Spleen (tissue), 11 donors: ENCODE measurements around the gene RS1. TPM values are rescaled to one million over a fixed set of nuclear protein-coding genes. Genes with fewer than 3 reads are reported as not detected.

Experiments
- DNase-seq: peaks from one replicate; pipeline ENCODE4 v3.0.0-alpha.2; 2020
- H3K27ac ChIP-seq, 8 donors: fragments of 200-600 bp; sonication (generic) in 7 of 8; 1 replicate in 4 of 8; 2 replicates in 4 of 8; pipeline versions ENCODE4 v1.5.0 to v1.8.0; 2016 to 2021; ENCODE audit warnings: inconsistent platforms in 4 of 8, mild to moderate bottlenecking in 4 of 8, moderate library complexity in 1 of 8
- H3K27me3 ChIP-seq, 7 donors: fragments of 200-600 bp; sonication (generic) in 6 of 7; replicated peaks in 1 of 7; 1 replicate in 4 of 7; 2 replicates in 3 of 7; pipeline versions ENCODE4 v1.5.0 to v1.8.0; 2016 to 2021; ENCODE audit warnings: inconsistent platforms in 3 of 7, mild to moderate bottlenecking in 1 of 7
- H3K36me3 ChIP-seq, 6 donors: fragments of 200-600 bp; sonication (generic) in 5 of 6; 1 replicate in 4 of 6; 2 replicates in 2 of 6; pipeline versions ENCODE4 v1.5.0 to v1.8.0; 2016 to 2021; ENCODE audit warnings: inconsistent platforms in 2 of 6
- H3K4me1 ChIP-seq, 6 donors: fragments of 200-600 bp; sonication (generic) in 5 of 6; 1 replicate in 3 of 6; 2 replicates in 3 of 6; pipeline versions ENCODE4 v1.5.0 to v1.8.0; 2016 to 2021; ENCODE audit warnings: inconsistent platforms in 3 of 6
- H3K4me3 ChIP-seq, 8 donors: fragments of 200-600 bp; sonication (generic) in 7 of 8; 1 replicate in 4 of 8; 2 replicates in 4 of 8; pipeline versions ENCODE4 v1.5.0 to v1.8.0; 2016 to 2021; ENCODE audit warnings: inconsistent platforms in 4 of 8, mild to moderate bottlenecking in 4 of 8, moderate library complexity in 2 of 8
- H3K9me3 ChIP-seq, 8 donors: fragments of 200-600 bp; sonication (generic) in 7 of 8; 1 replicate in 4 of 8; 2 replicates in 4 of 8; pipeline versions ENCODE4 v1.5.0 to v1.8.0; 2016 to 2021; ENCODE audit warnings: inconsistent platforms in 4 of 8
- CTCF ChIP-seq, 11 experiments: fragments of 200-600 bp in 7 of 11; fragments of 450-650 bp in 4 of 11; sonication (generic) in 4 of 11; IDR thresholded peaks in 8 of 11; conservative IDR thresholded peaks in 3 of 11; 1 replicate in 7 of 11; 2 replicates in 4 of 11; pipeline versions ENCODE4 v1.4.0 to v1.8.0; 2016 to 2021; ENCODE audit warnings: antibody characterized with exemption in 11 of 11, inconsistent platforms in 4 of 11, mild to moderate bottlenecking in 1 of 11
- POLR2A ChIP-seq, 3 donors: fragments of 450-650 bp; IDR thresholded peaks; one replicate each; pipeline ENCODE4 v1.5.1; 2017; ENCODE audit warnings: antibody characterized with exemption in 3 of 3, mild to moderate bottlenecking in 1 of 3
- POLR2AphosphoS5 ChIP-seq, 3 donors: sonication (generic); formaldehyde crosslinking; IDR thresholded peaks; one replicate each; pipeline ENCODE4 v1.5.1; 2017; ENCODE audit warnings: antibody characterized with exemption in 3 of 3
- WGBS, 5 donors: extraction: QIAGEN DNeasy Blood & Tissue Kit in 3 of 5; methylation state at CpG; one replicate each; pipeline versions ENCODE4 v1.1.5 to v1.1.7; 2013 to 2018; 5-methylcytosine and 5-hydroxymethylcytosine counted together
- intact Hi-C: fragments of 100-400 bp; cut with DNase I; formaldehyde crosslinking; loops from one replicate; pipeline ENCODE4 v1.15.0; 2023; ENCODE audit warnings: low total_unique reads
- polyA plus RNA-seq, 3 donors: library from polyadenylated mRNA; stranded (reverse); fragments of 200-250 nt; gene quantifications; one replicate each; pipeline ENCODE4 v1.2.1, GENCODE V29; 2013
- total RNA-seq, 7 donors: library from RNA; depleted of rRNA in 3 of 7; stranded (reverse); fragments of >200 nt in 3 of 7; fragmentation: NEBNext Ultra II Directional in 4 of 7; extraction: Animal tissue kit (Norgen Biotek cat#: 25700) in 4 of 7; gene quantifications; one replicate each; pipeline versions ENCODE4 v1.1.0 to v1.2.1, GENCODE V29; 2016 to 2021
- donor health status: healthy with polysubstance abuse.
- donor health status: DM: no; HTN: no; CAD: no; lungs with moderate emphysema.
- donor health status: DM: no; HTN: no; CAD: no.
- donor health status: Bipolar disorder and iron deficiency.
- donor health status: healthy.
- donor health status: DM: no; HTN: no; CAD: no.
- donor health status: DM: yes; HTN: yes; CAD: no.

Gene RS1
- total and polyA plus RNA-seq, 10 donors = 0.04 TPM; not detected in 9

DNA sequence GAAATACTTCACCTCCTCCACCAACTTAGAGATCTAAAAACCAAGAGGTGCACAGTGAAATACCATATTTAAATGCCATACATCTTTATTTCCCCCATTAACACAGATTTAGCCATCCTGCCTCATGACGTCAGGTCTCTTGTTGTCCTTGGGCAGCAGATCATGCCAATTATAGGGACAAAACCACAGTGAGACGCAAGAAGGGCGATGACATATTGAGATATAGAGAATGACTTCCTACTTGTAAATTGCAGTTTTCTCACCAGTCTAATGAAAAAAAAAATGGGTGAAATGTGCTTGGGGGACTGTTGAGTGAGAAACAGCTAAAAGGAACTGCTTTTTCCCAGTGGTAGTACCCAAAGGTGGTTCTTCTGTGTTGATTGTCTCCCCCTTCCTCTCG lies 24.3 kb downstream of the RS1 start:
- intact Hi-C loops = no loop called here
- TF ChIP-seq CTCF (IDR thresholded peaks at IDR 0.05 in 8 of 11, conservative IDR thresholded peaks at IDR 0.05 in 3 of 11) (no peak), POLR2AphosphoS5 (IDR thresholded peaks at IDR 0.05) (no peak), POLR2A (IDR thresholded peaks at IDR 0.05) (no peak)

GRCh38 chrX:18643853-18644252 lies 28.1 kb downstream of the RS1 start:
- H3K36me3 ChIP-seq = no peaks in the 10 kb centered on the region
- H3K27ac ChIP-seq = no peak overlapping the region
- 62 to 86% (median 69%) methylated on average over 3 of the region's 3 CpGs for WGBS, 5 donors

More for the DNA sequence above, 24.3 kb downstream of the RS1 start:
- H3K9me3 ChIP-seq = no peaks in the 10 kb centered on the region
- WGBS, 5 donors = 40 to 81% (median 66%) methylated on average over 4 of the region's 4 CpGs
- no peaks in the 10 kb centered on the region for H3K27me3 ChIP-seq
- no peak overlapping the region for H3K4me3 ChIP-seq
- H3K27ac ChIP-seq = no peak overlapping the region
- DNase-seq = no peak
- H3K36me3 ChIP-seq = no peaks in the 10 kb centered on the region
- H3K4me1 ChIP-seq = no peaks in the 10 kb centered on the region

DNA sequence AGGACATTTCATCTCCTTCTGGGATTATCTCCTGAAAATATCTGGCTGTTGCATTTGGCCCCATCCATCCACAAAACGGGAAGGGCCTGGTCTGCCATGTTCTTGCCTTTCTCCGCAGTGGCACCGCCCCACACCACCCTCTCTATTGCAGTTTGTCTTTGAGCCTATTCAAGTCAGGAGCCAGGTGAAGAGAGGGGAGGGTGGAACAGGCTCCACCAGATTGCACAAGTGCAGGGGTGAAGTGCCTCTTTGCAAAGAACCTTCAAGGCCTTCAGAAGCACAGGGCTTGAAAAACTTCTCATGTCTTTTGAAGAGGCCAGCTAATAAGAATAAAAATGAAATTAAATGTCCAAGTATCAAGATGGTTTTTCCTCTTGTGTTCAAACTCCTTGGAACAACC lies 28.7 kb downstream of the RS1 start:
- TF ChIP-seq POLR2A (IDR thresholded peaks at IDR 0.05) = no peak
- no peak for TF ChIP-seq CTCF (IDR thresholded peaks at IDR 0.05 in 8 of 11, conservative IDR thresholded peaks at IDR 0.05 in 3 of 11)
- no peak for TF ChIP-seq POLR2AphosphoS5 (IDR thresholded peaks at IDR 0.05)
- Histone ChIP-seq H3K36me3 (no peaks in the 10 kb centered on the region), H3K9me3 (no peaks in the 10 kb centered on the region), H3K27ac (no peak overlapping the region), H3K4me1 (no peaks in the 10 kb centered on the region), H3K4me3 (no peak overlapping the region), H3K27me3 (no peaks in the 10 kb centered on the region)
- no peak for DNase-seq
- intact Hi-C loops = no loop called here
- WGBS, 5 donors = 73 to 98% (median 96%) methylated on average over 3 of the region's 3 CpGs

More at GRCh38 chrX:18643853-18644252, 28.1 kb downstream of the RS1 start:
- DNase-seq = no peak
- no peak overlapping the region for H3K4me3 ChIP-seq
- H3K9me3 ChIP-seq = no peaks in the 10 kb centered on the region
- no peak for TF ChIP-seq POLR2AphosphoS5 (IDR thresholded peaks at IDR 0.05)
- no peak for TF ChIP-seq CTCF (IDR thresholded peaks at IDR 0.05 in 8 of 11, conservative IDR thresholded peaks at IDR 0.05 in 3 of 11)
- TF ChIP-seq POLR2A (IDR thresholded peaks at IDR 0.05) = no peak
- no peaks in the 10 kb centered on the region for H3K4me1 ChIP-seq
- intact Hi-C loops = no loop called here
- H3K27me3 ChIP-seq = no peaks in the 10 kb centered on the region

DNA sequence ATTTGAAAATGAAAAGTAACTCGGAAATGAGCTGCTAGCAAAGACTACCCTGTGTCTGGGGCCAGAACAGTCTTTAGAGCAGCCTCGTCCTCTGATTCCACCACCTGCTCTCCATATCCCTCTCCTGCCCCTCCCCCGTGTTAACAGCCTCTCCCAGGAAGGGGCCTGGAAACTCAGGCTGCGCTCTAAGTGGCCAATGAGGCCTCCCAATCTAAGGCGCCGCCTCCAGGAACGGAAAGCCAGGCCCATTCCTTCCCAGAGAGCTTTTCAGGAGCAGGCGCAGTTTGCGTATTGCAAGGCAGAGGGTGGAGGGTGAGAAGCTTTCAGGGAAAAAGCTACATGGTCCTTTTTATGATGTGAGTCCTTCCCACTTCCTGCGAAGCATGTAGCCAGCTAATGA lies 31.2 kb downstream of the RS1 start:
- intact Hi-C loops = no loop called here
- 55 to 77% (median 72%) methylated on average over 9 to 10 of the region's 10 CpGs for WGBS, 5 donors

More for the DNA sequence above, 31.2 kb downstream of the RS1 start:
- H3K9me3 ChIP-seq = no peaks in the 10 kb centered on the region
- no peak overlapping the region for H3K27ac ChIP-seq
- peak; percentile 24 for DNase-seq
- TF ChIP-seq CTCF (IDR thresholded peaks at IDR 0.05 in 8 of 11, conservative IDR thresholded peaks at IDR 0.05 in 3 of 11) = no peak
- no peak for TF ChIP-seq POLR2AphosphoS5 (IDR thresholded peaks at IDR 0.05)
- no peak for TF ChIP-seq POLR2A (IDR thresholded peaks at IDR 0.05)
- no peaks in the 10 kb centered on the region for H3K4me1 ChIP-seq
- H3K27me3 ChIP-seq = no peaks in the 10 kb centered on the region
- H3K4me3 ChIP-seq = no peak overlapping the region
- H3K36me3 ChIP-seq = no peaks in the 10 kb centered on the region
